GM12878 (cell line): ENCODE data around the gene SYCP3. TPM values are rescaled to one million over a fixed set of nuclear protein-coding genes. Genes with fewer than 3 reads are reported as not detected.

Experiments
- ATAC-seq: fragments of 200-7000 bp; cut with Tn5 transposase; 3 replicates; pipeline ENCODE4 v1.9.1; 2020; ENCODE audit warnings: mild to moderate bottlenecking, moderate library complexity
- BruUV-seq: library from RNA; stranded (reverse); fragments of 400-500 nt; replicated peaks from 2 replicates; lab custom pipeline; 2021; lab: Mats Ljungman, UMichigan
- CTCF ChIA-PET: fragments of 300-600 bp; sonication (Branson Sonifier 250); formaldehyde crosslinking; extraction: SDS; loops from one replicate; lab custom pipeline; 2021; ENCODE audit warnings: inconsistent platforms; lab: Yijun Ruan, JAX
- POLR2A ChIA-PET: fragments of 350-600 bp; formaldehyde crosslinking; extraction: SDS; loops from one replicate; lab custom pipeline; 2021; ENCODE audit warnings: inconsistent platforms; lab: Charles Lee
- RAD21 ChIA-PET: fragments of 300-600 bp; sonication (Branson Sonifier 250); formaldehyde crosslinking; loops from one replicate; lab custom pipeline; 2023; ENCODE audit warnings: antibody characterized with exemption; ENCODE audit not compliant: unreplicated experiment; lab: Charles Lee
- SMC1A ChIA-PET: fragments of 300-600 bp; sonication (Branson Sonifier 250); formaldehyde crosslinking; loops from one replicate; lab custom pipeline; 2023; ENCODE audit not compliant: unreplicated experiment, uncharacterized antibody; lab: Charles Lee
- DNase-seq: peaks from one replicate; pipeline ENCODE4 v3.0.0-alpha.2; 2011; ENCODE audit warnings: low read depth, low spot score
- FAIRE-seq: peaks from 3 replicates; lab custom pipeline; 2011; peaks lifted over from hg19 to GRCh38; lab: Jason Lieb, UNC
- H2AFZ ChIP-seq: 2 replicates; pipeline ENCODE4 v1.6.0; 2011; ENCODE audit warnings: low read depth, low read length, control low read depth; ENCODE audit not compliant: control insufficient read depth
- H3K27ac ChIP-seq: 2 replicates; pipeline ENCODE4 v1.5.1; 2011; ENCODE audit warnings: control low read depth; ENCODE audit not compliant: control insufficient read depth, insufficient read depth
- H3K27me3 ChIP-seq, 2 experiments: replicated peaks in 1 of 2; 2 replicates each; pipeline versions ENCODE4 v1.6.0 to v1.6.1; 2011; ENCODE audit warnings: low read length in 1 of 2; ENCODE audit not compliant: control insufficient read depth in 2 of 2, insufficient read depth in 2 of 2
- H3K36me3 ChIP-seq, 2 experiments: 2 replicates each; pipeline ENCODE4 v1.5.1; 2011; ENCODE audit warnings: low read length in 1 of 2; ENCODE audit not compliant: control insufficient read depth in 2 of 2, insufficient read depth in 2 of 2
- H3K4me1 ChIP-seq: 2 replicates; pipeline ENCODE4 v1.6.1; 2011; ENCODE audit warnings: mild to moderate bottlenecking, low read length, moderate library complexity, mixed read lengths; ENCODE audit not compliant: control insufficient read depth, insufficient read depth
- H3K4me2 ChIP-seq: 2 replicates; pipeline ENCODE4 v1.6.0; 2011; ENCODE audit warnings: control low read depth; ENCODE audit not compliant: control insufficient read depth, insufficient read depth
- H3K4me3 ChIP-seq: fragments of 200-600 bp; sonication (generic); 2 replicates; pipeline ENCODE4 v1.5.1; 2016
- H3K79me2 ChIP-seq: 2 replicates; pipeline ENCODE4 v1.6.0; 2011; ENCODE audit warnings: low read length; ENCODE audit not compliant: control insufficient read depth, insufficient read depth
- H3K9ac ChIP-seq: 2 replicates; pipeline ENCODE4 v1.8.0; 2011; ENCODE audit warnings: low read length, control low read depth, mixed read lengths; ENCODE audit not compliant: control insufficient read depth, insufficient read depth
- H3K9me3 ChIP-seq: replicated peaks from 3 replicates; pipeline ENCODE4 v1.5.1; 2011; ENCODE audit warnings: mild to moderate bottlenecking, low read length; ENCODE audit not compliant: control insufficient read depth, insufficient read depth
- H4K20me1 ChIP-seq: 2 replicates; pipeline ENCODE4 v1.6.0; 2011; ENCODE audit not compliant: control insufficient read depth, insufficient read depth
- CBX5 ChIP-seq: sonication (generic); IDR thresholded peaks from 2 replicates; pipeline ENCODE4 v1.6.1; 2016; ENCODE audit warnings: low read depth, moderate library complexity, mild to moderate bottlenecking, inconsistent platforms
- CREB1 ChIP-seq: IDR thresholded peaks from 2 replicates; pipeline ENCODE4 v1.6.1; 2012; ENCODE audit warnings: low read depth, mild to moderate bottlenecking, inconsistent platforms
- ESRRA ChIP-seq: IDR thresholded peaks from 2 replicates; pipeline ENCODE4 v1.6.1; 2012; ENCODE audit warnings: mild to moderate bottlenecking, low read length, improper control_type of control experiment
- FOS ChIP-seq: IDR thresholded peaks from 3 replicates; pipeline ENCODE4 v1.6.1; 2011; ENCODE audit warnings: borderline replicate concordance; ENCODE audit not compliant: insufficient read length; ENCODE audit errors: extremely low read depth
- NBN ChIP-seq: fragments of 450-650 bp; IDR thresholded peaks from 2 replicates; pipeline ENCODE4 v1.6.1; 2016
- NFIC ChIP-seq: IDR thresholded peaks from 2 replicates; pipeline ENCODE4 v1.6.1; 2012; ENCODE audit warnings: low read depth, mild to moderate bottlenecking, inconsistent platforms, low read length, moderate library complexity
- SIX5 ChIP-seq: IDR thresholded peaks from 2 replicates; pipeline ENCODE4 v1.6.1; 2011; ENCODE audit warnings: mild to moderate bottlenecking, low read depth, low read length, moderate library complexity; ENCODE audit not compliant: severe bottlenecking
- SREBF2 ChIP-seq: IDR thresholded peaks from 2 replicates; pipeline ENCODE4 v1.6.1; 2012; ENCODE audit warnings: mild to moderate bottlenecking, low read length
- WGBS: methylation state at CpG from one replicate; pipeline ENCODE4 v1.1.6; 2016; ENCODE audit warnings: low lambda C conversion rate; ENCODE audit not compliant: insufficient replicate concordance, insufficient coverage; ENCODE audit errors: missing lambda C conversion rate; 5-methylcytosine and 5-hydroxymethylcytosine counted together
- in situ Hi-C: fragments of 300-500 bp; cut with MboI; formaldehyde crosslinking; loops from 9 replicates; pipeline ENCODE4 v1.14.3; 2018; ENCODE audit warnings: mixed read lengths
- intact Hi-C: fragments of 100-400 bp; cut with micrococcal nuclease; formaldehyde crosslinking; loops from one replicate; pipeline ENCODE4 v1.14.2; 2022; ENCODE audit not compliant: unreplicated experiment
- polyA plus RNA-seq, 11 experiments: library from polyadenylated mRNA; depleted of rRNA in 4 of 11; unstranded in 6 of 11; stranded (reverse) in 5 of 11; fragments of >200 nt; fragmentation: Nextera tagmentation in 4 of 11; fragmentation: Illumina TruSeq in 1 of 11; extraction: Ambion mirVana in 4 of 11; extraction: Trizol in 1 of 11; gene quantifications; 1 replicate in 1 of 11; 2 replicates in 10 of 11; pipeline versions ENCODE4 v1.2.1 to v1.2.3, GENCODE V29; 2011 to 2016; ENCODE audit warnings: inconsistent platforms in 2 of 11, missing spikeins in 2 of 11, low read depth in 1 of 11
- total RNA-seq, 4 experiments: library from RNA; depleted of rRNA in 3 of 4; stranded (reverse); fragments of >200 nt in 3 of 4; fragmentation: Illumina TruSeq in 1 of 4; extraction: Trizol in 1 of 4; gene quantifications; 2 replicates each; pipeline versions ENCODE4 v1.2.1 to v1.2.3, GENCODE V29; 2013 to 2021
- TF ChIP-seq, protein P1 (sequence below): fragments of 450-650 bp; formaldehyde crosslinking; IDR thresholded peaks from 2 replicates; pipeline ENCODE4 v1.5.0; 2022; ENCODE audit warnings: mild to moderate bottlenecking, missing genetic modification characterization
- TF ChIP-seq, protein P2 (sequence below): IDR thresholded peaks from 2 replicates; pipeline ENCODE4 v1.6.1; 2011; ENCODE audit warnings: low read depth, low read length, improper control_type of control experiment, borderline replicate concordance

The SYCP3 gene
- total and polyA plus RNA-seq, 10 of the 15 experiments (the other 5 are each of a cell fraction or from before 2014, with no cell fraction given): 0.08 to 0.58 (median 0.21) TPM

DNA sequence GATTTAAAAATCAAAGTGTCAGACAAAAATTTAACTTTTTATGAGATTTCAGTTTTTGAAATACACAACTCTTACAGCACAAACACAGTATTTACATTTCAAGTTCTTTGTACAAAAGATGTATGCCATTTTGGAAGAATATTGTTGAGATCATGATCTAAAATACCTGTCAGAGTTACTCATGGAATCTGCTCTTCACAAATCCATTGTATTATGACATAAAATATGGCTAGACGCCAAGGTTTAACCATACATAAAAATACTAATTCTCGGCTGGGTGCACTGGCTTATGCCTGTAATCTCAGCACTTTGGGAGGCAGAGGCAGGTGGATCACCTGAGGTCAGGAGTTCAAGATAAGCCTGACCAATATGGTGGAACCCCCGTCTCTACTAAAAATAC lies 6.2 kb upstream of the SYCP3 start:
- H3K27ac ChIP-seq: no peak overlapping the region
- no peak overlapping the region for H3K4me3 ChIP-seq
- no peaks in the 10 kb centered on the region for H3K9me3 ChIP-seq
- H3K79me2 ChIP-seq: no peaks in the 10 kb centered on the region
- H2AFZ ChIP-seq: no peak overlapping the region
- H3K27me3 ChIP-seq: no peaks in the 10 kb centered on the region
- 95% methylated on average over 3 of the region's 3 CpGs for WGBS
- H4K20me1 ChIP-seq: no peaks in the 10 kb centered on the region
- BruUV-seq: no TSS peak
- CTCF ChIA-PET: interaction anchor here (1.1 to 2.4 kb wide), 4 partner anchors 10 to 85 kb away, joined by 4 to 12 read pairs (median 5); partner anchors contain the start of gene GNPTAB
- FAIRE-seq: no peak
- H3K4me2 ChIP-seq: no peak overlapping the region
- peaks cover 5 to 15% of the 10 kb centered on the region in 2 experiments for H3K36me3 ChIP-seq
- ATAC-seq: no peak
- RAD21 ChIA-PET: no interaction called here
- peaks cover 17% of the 10 kb centered on the region for H3K4me1 ChIP-seq
- POLR2A ChIA-PET: no interaction called here
- no peak overlapping the region for H3K9ac ChIP-seq
- in situ Hi-C loops (no loop called here), intact Hi-C loops (no loop called here)
- no peak for DNase-seq
- TF ChIP-seq FOS (no peak), NBN (no peak), CREB1 (no peak), SIX5 (no peak), NFIC (no peak), ESRRA (no peak), SREBF2 (no peak), CBX5 (no peak)
- TF ChIP-seq, protein P1, sequence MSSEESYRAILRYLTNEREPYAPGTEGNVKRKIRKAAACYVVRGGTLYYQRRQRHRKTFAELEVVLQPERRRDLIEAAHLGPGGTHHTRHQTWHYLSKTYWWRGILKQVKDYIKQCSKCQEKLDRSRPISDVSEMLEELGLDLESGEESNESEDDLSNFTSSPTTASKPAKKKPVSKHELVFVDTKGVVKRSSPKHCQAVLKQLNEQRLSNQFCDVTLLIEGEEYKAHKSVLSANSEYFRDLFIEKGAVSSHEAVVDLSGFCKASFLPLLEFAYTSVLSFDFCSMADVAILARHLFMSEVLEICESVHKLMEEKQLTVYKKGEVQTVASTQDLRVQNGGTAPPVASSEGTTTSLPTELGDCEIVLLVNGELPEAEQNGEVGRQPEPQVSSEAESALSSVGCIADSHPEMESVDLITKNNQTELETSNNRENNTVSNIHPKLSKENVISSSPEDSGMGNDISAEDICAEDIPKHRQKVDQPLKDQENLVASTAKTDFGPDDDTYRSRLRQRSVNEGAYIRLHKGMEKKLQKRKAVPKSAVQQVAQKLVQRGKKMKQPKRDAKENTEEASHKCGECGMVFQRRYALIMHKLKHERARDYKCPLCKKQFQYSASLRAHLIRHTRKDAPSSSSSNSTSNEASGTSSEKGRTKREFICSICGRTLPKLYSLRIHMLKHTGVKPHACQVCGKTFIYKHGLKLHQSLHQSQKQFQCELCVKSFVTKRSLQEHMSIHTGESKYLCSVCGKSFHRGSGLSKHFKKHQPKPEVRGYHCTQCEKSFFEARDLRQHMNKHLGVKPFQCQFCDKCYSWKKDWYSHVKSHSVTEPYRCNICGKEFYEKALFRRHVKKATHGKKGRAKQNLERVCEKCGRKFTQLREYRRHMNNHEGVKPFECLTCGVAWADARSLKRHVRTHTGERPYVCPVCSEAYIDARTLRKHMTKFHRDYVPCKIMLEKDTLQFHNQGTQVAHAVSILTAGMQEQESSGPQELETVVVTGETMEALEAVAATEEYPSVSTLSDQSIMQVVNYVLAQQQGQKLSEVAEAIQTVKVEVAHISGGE: no peak
- TF ChIP-seq, protein P2, sequence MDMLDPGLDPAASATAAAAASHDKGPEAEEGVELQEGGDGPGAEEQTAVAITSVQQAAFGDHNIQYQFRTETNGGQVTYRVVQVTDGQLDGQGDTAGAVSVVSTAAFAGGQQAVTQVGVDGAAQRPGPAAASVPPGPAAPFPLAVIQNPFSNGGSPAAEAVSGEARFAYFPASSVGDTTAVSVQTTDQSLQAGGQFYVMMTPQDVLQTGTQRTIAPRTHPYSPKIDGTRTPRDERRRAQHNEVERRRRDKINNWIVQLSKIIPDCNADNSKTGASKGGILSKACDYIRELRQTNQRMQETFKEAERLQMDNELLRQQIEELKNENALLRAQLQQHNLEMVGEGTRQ: no peak
- SMC1A ChIA-PET: interaction anchor here (0.9 to 1.4 kb wide), 3 partner anchors 10 to 46 kb away, joined by 3 to 5 read pairs (median 5); no protein-coding TSS in a partner anchor
